SH-SY5Y (cell line): Measurements from ENCODE around the gene PREPL.

Experiments
- GATA2 ChIP-seq: IDR thresholded peaks from 2 replicates; pipeline ENCODE4 v1.6.1; 2011; ENCODE audit warnings: mild to moderate bottlenecking, low read depth, low read length
- GATA3 ChIP-seq: IDR thresholded peaks from 2 replicates; pipeline ENCODE4 v1.6.1; 2011; ENCODE audit warnings: low read depth, mild to moderate bottlenecking, low read length, moderate library complexity

- no peak for TF ChIP-seq GATA3
- no peak for TF ChIP-seq GATA2
Observed at GRCh38 chr2:44305882-44306281, 55.4 kb downstream of the PREPL start.
